GM21723 (cell line): Measurements from ENCODE around the gene LIPM.

Source experiments
- ATAC-seq: cut with Tn5 transposase; IDR thresholded peaks from one replicate; pipeline ENCODE4 v1.9.1; 2021; ENCODE audit warnings: mild to moderate bottlenecking, moderate library complexity; ENCODE audit not compliant: unreplicated experiment

Gene LIPM

DNA sequence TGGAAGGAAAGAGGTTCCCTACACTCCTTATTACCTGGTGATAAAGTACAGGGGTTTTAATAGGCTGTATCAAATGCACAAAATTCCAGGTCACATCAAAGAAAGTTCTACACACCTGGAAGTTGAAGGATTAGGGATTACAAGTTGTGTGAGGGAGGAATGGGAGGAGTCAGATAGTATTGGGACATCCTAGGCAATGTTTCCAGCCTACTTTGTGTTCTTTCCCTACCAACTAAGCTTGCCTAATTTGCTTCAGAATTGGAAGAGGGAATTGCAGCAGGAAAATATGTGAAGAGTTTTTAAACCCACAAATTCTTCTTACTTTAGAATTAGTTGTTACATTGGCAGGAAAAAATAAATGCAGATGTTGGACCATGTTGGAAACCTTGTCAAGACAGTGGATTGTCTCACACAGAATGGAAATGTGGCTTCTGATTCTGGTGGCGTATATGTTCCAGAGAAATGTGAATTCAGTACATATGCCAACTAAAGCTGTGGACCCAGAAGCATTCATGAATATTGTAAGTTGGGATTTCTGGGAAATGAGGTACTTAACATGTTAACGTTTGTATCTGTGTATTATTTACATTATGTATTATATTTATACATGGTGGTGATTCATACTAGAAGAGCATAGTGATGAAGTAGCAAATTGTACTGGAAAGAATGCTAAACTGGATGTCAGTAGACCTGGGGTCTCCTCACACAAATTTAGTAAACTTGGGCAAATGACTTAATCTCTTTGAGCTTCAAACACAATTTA lies at the start of gene LIPM:
TSS of gene LIPM (plus strand) at position 208 of the 763 bp plus-strand sequence. CDS start at position 375, 167 bp downstream.
- no peak for ATAC-seq

DNA sequence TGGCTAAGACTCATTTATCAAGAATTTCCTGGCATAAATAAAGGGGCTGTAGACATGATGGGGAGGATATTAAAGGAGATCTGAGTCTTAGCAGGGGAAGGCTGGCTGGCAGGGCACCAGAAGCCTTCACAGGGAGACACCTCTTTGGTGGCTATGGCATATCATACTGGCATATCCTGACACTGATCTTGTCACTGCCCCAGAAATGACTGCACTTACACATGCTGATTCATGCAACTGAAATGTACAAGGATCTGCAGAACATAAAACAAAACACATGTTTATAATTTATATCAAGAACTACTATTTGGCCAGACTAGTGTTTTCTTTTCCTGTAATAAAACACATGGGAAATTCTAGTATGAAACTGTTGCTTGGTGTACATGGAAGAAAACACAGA lies 48.2 kb upstream of the LIPM start:
- no peak for ATAC-seq

DNA sequence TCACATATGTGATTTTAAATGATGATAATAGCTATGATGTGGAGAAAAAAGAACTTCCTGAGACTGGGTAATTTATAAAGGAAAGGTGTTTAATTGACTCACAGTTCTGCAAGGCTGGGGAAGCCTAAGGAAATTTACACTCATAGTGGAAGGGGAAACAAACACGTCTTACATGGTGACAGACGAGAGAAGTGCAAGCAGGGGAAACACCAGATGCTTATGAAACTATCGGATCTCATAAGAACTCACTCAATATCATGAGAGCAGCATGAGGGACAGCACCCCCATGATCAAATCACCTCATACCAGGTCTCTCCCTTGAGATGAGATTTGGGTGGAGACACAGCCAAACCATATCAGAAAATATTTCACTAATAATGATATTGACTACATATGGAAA lies 46.8 kb upstream of the LIPM start:
- peak; percentile 75 for ATAC-seq

DNA sequence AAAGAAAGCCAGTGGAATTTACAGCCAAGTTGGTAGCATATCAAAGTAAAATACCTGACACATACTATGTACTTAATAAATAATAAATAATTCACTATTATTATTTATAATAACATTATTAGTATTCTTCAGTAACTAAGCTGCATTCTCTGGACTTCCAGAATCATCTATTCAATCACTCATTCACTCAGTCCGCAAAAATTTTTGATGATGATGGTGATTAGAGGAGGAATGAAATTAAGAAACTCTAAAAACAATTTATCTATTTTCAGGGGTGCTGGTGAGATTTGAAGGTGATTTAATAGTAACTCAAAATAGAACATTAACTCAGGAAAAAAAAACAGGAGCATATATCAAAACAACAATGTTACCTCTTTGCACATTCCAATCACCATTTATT lies 45.9 kb upstream of the LIPM start:
- no peak for ATAC-seq

DNA sequence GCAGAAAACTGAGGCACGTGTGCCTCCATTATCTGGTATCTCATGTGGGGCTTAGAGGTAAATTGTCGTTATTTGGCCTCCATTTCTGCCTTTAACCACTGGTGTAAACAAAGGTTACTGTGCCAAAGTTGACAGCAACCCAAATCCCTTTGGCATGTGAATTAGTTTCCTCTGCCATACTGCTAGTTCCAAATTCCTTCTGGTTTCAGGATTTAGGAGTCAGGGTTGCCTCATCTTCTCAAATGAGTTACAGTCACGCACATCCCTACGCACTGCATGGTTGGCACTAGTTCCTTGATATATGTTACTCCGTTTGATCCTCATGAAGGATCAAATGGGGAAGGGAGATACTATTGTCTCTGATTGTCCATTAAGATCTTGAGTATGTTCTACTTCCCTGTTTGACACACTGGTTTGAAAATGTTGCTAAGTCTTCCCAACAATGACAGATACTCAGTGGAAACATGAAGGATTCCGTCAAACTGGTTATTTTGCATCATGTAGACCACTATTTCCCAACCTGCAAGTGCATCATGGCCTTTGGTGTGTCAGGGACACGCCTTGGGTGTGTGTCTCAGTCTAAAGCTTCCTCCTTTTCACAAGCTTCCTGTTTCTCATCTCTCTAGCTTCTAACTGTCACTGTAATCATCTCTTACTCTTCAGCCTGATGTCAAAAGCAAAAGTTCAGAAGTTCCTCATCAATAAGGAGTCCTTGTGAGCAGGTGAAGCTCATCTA lies 43.0 kb upstream of the LIPM start, which contains the start of gene LIPN:
TSS of gene LIPN (plus strand) at position 655 of the 736 bp plus-strand sequence. CDS start 1,386 bp downstream, outside the sequence.
- ATAC-seq: no peak

DNA sequence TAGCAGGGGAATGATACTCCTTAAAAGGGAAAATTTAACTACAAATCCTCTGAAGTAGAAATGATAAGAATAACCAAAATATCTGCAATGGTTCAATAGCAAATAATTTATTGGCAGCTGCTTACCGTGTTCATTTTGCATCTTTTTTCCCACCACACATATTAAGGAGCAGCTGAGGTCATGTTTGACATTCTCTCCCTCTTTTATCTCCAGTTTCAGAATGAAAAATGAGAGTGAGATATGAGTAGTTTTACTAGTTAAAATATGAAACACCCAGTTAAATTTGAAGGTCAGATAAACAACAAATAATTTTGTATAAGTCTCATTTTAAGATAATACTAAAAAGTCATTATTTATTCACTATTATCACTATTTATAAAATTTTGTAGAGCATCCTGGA lies 39.6 kb upstream of the LIPM start:
- no peak for ATAC-seq

- ATAC-seq: no peak
Observed at GRCh38 chr10:88763441-88763840, 39.1 kb upstream of the LIPM start.

- no peak for ATAC-seq
Observed at GRCh38 chr10:88764110-88764509, 38.4 kb upstream of the LIPM start.

DNA sequence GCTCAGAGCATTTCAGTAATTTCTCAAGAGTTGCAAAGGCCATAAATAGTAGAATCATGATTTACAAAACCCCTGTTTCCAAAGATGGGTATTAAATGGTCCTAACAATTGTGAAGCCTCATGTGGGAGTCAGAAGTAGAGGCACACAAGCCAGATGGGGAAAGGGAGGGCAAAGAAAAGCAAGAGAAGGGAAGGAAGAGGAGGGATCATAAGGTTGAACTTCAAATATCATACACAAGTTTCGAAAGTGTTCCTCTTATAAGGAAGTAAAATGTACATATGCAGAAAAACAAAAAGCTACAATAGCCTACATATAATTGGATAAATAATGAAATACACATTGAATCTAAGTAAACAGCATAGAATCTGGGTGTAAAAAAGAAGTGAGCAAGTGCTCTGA lies 36.7 kb upstream of the LIPM start:
- ATAC-seq: no peak

- no peak for ATAC-seq
Observed at GRCh38 chr10:88769384-88769783, 33.1 kb upstream of the LIPM start.

GRCh38 chr10:88781206-88781605 lies 21.3 kb upstream of the LIPM start:
- ATAC-seq: no peak

DNA sequence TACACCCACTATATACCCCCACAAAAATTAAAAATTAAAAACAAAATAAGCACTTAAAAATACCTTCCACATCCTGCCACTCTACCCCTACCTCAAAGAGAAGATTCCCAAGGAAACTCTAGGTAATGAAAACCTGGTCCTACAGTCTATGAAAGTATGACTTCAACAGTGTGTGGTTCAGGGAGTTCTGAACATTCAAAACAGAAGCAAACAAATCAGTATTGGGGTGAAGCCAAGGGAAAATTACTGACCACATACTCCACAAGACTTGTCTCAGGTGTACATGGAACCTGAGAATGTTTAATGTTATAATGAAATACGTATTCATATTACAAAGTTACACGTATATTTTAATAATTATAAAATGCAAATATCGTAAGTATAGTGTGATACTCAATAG lies 20.3 kb upstream of the LIPM start:
- no peak for ATAC-seq

- ATAC-seq: no peak
Observed at GRCh38 chr10:88783724-88784123, 18.8 kb upstream of the LIPM start.

- no peak for ATAC-seq
Observed at GRCh38 chr10:88786032-88786770, 16.3 kb upstream of the LIPM start.

DNA sequence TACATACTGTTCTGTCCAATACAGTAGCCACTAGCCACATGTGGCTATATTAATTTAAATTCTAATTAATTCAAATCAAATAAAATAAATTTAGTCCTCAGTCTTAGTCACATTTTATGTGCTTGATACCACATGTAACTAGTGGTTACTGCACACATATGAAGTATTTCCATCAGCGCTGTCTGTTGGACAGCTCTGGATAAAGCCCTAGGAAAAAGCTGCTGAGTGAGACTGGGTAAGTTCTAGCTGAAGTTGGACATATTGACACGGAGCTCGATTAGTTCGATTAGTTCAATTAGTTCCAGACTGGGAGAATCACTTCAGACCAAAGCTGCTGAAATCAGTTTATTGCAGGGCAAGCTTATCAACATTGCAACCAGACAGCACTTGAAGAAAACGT lies 15.1 kb upstream of the LIPM start:
- ATAC-seq: no peak

DNA sequence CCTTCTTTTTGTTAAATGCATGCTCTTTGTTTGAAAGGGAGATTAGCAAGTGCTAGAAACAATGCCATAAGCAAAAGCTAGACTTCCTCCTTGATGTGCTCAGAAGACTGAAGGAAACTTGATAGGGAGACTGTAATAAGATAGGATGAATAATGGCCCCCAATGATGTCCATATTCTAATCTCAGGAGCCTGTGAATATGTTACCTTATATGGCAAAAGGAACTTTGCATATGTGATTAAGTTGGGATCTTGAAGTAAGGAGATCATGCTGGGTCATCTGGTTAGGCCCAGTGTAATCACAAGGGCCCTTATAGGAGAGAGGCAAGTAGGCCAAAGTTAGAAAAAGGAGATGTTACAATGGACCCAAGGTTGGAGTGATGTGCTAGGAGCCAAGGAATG lies 13.6 kb upstream of the LIPM start:
- ATAC-seq: no peak

DNA sequence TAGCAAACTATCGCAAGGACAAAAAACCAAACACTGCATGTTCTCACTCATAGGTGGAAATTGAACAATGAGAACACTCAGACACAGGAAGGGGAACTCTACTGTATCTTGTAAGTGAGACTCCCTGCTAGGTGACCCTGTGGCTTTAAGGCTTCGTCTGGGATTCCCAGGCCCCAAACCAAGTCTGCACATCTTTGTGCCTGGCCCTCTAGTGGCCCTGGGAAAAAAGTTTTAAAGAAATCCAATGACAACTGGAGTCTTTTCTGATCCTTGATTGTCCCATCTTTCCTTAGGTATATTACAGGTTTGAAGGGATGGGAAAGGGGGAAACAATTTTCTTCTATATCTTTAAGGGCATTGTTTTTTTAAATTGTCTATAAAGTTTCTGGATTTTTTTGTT lies 10.6 kb upstream of the LIPM start:
- no peak for ATAC-seq

DNA sequence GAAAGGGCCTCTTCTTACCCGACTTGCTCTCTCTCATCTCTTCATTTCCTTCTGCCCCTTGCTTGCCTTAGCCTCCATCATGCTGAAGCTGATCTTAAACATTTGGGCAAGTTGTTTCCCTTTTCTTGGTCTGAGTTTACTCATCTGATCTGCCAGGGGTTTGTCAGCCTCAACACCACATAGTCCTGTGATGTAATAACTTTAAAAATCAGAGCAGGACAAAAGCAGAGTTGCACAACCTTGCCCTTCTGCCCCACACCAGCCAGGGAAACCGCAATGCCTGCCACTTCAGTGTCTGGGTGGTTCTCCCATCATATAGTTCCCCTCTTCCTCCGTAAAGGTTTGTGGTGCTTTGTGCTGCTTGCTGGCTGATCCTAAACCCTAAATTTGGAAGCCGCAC lies 9.9 kb upstream of the LIPM start:
- no peak for ATAC-seq

DNA sequence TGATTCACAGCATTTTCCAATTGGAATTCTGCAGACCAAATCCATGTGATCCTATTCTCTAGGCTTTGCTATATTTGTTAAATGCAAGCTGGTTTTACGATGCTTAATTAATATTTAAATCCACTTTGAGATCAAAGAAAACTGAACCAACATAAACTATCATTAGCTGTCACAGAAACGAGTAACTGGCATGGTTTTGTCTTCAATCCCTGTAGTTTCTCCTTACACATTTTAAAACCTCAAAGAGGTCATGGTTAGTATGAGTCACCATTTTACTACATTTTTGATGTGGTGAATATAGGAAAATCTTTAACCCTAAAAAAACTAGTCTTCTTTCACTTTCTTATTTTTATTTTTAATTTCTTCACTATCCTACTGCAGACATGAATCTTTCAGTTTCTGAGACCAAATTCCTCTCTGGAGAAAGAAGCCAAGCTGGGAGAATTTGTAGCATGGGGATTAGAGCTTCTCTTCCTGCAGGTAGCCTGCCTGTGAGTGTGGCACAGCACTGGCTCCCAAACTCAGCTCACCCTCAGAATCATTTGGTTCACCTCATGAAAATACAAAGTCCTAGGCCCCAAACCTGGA lies 8.7 kb upstream of the LIPM start:
- peak; percentile 59 for ATAC-seq

DNA sequence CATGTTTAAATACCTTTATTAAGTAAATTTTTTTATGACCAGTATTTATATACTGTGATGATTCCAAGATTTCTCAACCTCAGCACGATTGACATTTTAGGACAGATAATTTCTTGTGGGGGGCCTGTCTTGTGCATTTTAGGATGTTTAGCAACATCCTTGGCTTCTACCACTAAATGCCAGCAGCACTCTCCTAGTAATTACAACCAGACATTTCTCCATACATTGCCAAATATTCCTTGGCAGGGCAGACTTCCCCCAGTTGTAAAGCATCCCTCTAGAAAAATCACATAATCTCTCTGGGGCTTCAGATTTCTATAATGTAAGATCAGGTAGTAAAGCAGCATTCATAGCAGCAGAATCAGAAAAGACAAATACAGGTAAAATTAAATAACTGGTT lies 7.8 kb upstream of the LIPM start:
- no peak for ATAC-seq
